Panc1 (cell line): ENCODE measurements around the gene DCAF15. TPM values are rescaled to one million over a fixed set of nuclear protein-coding genes. Genes with fewer than 3 reads are reported as not detected.

Experiments used
- ATAC-seq: fragments of 200-7000 bp; cut with Tn5 transposase; 2 replicates; pipeline ENCODE4 v1.9.1; 2020; ENCODE audit warnings: mild to moderate bottlenecking, moderate library complexity
- BruUV-seq: library from RNA; stranded (reverse); fragments of 400-500 nt; replicated peaks from 2 replicates; lab custom pipeline; 2021; lab: Mats Ljungman, UMichigan
- CTCF ChIA-PET: fragments of 300-600 bp; sonication (Branson Sonifier 250); formaldehyde crosslinking; loops from one replicate; lab custom pipeline; 2022; ENCODE audit warnings: antibody characterized with exemption; lab: Charles Lee
- POLR2A ChIA-PET: fragments of 300-600 bp; sonication (Branson Sonifier 250); formaldehyde crosslinking; loops from one replicate; lab custom pipeline; 2022; ENCODE audit warnings: antibody characterized with exemption; lab: Charles Lee
- DNase-seq: peaks from one replicate; pipeline ENCODE4 v3.0.0-alpha.2; 2010; ENCODE audit warnings: low read depth, low spot score
- H3K27ac ChIP-seq: 2 replicates; pipeline ENCODE4 v1.5.1; 2011; ENCODE audit warnings: mild to moderate bottlenecking, low read length, inconsistent platforms
- H3K27me3 ChIP-seq: fragments of 200-500 bp; sonication (Bioruptor generic); 2 replicates; pipeline ENCODE4 v1.6.0; 2014; ENCODE audit warnings: low read length, inconsistent platforms; ENCODE audit not compliant: control insufficient read depth, insufficient read depth
- H3K36me3 ChIP-seq: fragments of 200-500 bp; sonication (Bioruptor generic); 2 replicates; pipeline ENCODE4 v1.5.1; 2014; ENCODE audit warnings: inconsistent platforms, mild to moderate bottlenecking, low read length, moderate library complexity; ENCODE audit not compliant: control insufficient read depth, insufficient read depth
- H3K4me1 ChIP-seq: 2 replicates; pipeline ENCODE4 v1.5.1; 2011; ENCODE audit warnings: inconsistent platforms, mild to moderate bottlenecking, low read length, moderate library complexity; ENCODE audit not compliant: control insufficient read depth, insufficient read depth
- H3K4me3 ChIP-seq, 2 experiments: 2 replicates each; pipeline ENCODE4 v1.5.1; 2011 to 2012; ENCODE audit warnings: low read depth in 2 of 2, low read length in 2 of 2, mild to moderate bottlenecking in 2 of 2, inconsistent platforms in 1 of 2, moderate library complexity in 1 of 2
- H3K9me3 ChIP-seq: fragments of 200-500 bp; sonication (Bioruptor generic); 2 replicates; pipeline ENCODE4 v1.5.1; 2014; ENCODE audit warnings: low read depth, mild to moderate bottlenecking, inconsistent platforms, low read length, moderate library complexity; ENCODE audit not compliant: control insufficient read depth, insufficient read depth
- POLR2AphosphoS5 ChIP-seq: IDR thresholded peaks from 2 replicates; pipeline ENCODE4 v1.6.1; 2012; ENCODE audit warnings: mild to moderate bottlenecking, low read depth, low read length, moderate library complexity
- SIN3A ChIP-seq: IDR thresholded peaks from 2 replicates; pipeline ENCODE4 v1.6.1; 2012; ENCODE audit warnings: low read depth, mild to moderate bottlenecking, low read length, moderate library complexity, borderline replicate concordance; ENCODE audit not compliant: insufficient read depth
- TCF7L2 ChIP-seq: IDR thresholded peaks from 2 replicates; pipeline ENCODE4 v1.6.1; 2011; ENCODE audit warnings: mild to moderate bottlenecking, low read depth, low read length, inconsistent platforms
- in situ Hi-C: cut with HindIII; loops from 2 replicates; pipeline ENCODE4 v1.10.0; 2016; ENCODE audit warnings: low sequenced_read_pairs, low pct_unique_long_range_greater_than_20kb
- intact Hi-C: fragments of 100-400 bp; cut with micrococcal nuclease; formaldehyde crosslinking; loops from one replicate; pipeline ENCODE4 v1.10.0; 2022; ENCODE audit not compliant: unreplicated experiment
- total RNA-seq: library from RNA; stranded (reverse); gene quantifications from one replicate; pipeline ENCODE4 v1.2.1, GENCODE V29; 2021; ENCODE audit not compliant: unreplicated experiment
- TF ChIP-seq, protein P1 (sequence below), 2 experiments: IDR thresholded peaks; 2 replicates each; pipeline ENCODE4 v1.6.1; 2011 to 2012; ENCODE audit warnings: low read depth in 2 of 2, control low read depth in 1 of 2, low read length in 1 of 2, mild to moderate bottlenecking in 1 of 2, moderate library complexity in 1 of 2; ENCODE audit not compliant: insufficient read depth in 1 of 2
- TF ChIP-seq, protein P2 (sequence below): fragments of 450-650 bp; IDR thresholded peaks from 2 replicates; pipeline ENCODE4 v1.5.1; 2017; ENCODE audit warnings: mild to moderate bottlenecking

DCAF15 gene
- total RNA-seq, 1 experiment from 2014 or later: 38.8 TPM

DNA sequence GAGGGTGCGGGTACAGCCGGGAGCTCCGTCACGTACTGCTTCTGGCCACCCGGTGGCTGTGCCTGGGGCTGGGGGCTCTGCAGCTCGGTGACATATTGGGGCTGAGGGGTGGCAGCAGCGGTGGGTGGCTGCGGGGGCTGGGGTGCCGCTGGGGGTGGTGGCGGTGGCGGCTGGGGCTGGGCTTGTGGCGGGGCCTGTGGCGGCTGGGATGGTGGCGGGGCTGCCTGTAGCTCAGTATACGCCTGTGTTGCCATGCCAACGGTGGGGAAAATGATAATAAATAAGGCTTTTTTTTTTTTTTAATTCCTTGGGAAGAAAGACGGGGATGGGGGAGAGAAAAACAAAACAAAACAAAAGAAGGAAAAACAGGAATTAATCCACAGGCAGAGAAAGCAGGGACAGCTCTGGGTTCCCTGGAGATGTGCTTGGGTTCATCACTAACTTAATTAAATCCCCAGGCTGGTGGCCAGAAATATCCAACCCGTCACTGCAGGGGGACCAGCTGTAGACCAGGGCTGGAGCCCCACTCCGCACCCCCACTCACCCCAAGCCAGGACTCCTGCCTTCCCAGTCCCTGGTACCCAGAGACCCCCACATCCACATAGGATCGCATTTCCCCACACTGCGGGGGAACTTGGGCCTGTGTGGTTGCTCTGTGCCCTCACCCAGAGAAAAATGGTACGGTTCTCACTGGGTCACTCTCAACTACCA is 41.4 kb downstream of the DCAF15 start:
- BruUV-seq: no TSS peak
- Histone ChIP-seq H3K27me3 (no peaks in the 10 kb centered on the region), H3K9me3 (no peaks in the 10 kb centered on the region), H3K4me3 (no peak overlapping the region), H3K36me3 (no peaks in the 10 kb centered on the region), H3K4me1 (no peaks in the 10 kb centered on the region), H3K27ac (no peak overlapping the region)
- CTCF ChIA-PET: no interaction called here
- intact Hi-C loops: no loop called here
- in situ Hi-C loops: no loop called here
- TF ChIP-seq POLR2AphosphoS5 (no peak), TCF7L2 (no peak), SIN3A (no peak)
- TF ChIP-seq, protein P1, sequence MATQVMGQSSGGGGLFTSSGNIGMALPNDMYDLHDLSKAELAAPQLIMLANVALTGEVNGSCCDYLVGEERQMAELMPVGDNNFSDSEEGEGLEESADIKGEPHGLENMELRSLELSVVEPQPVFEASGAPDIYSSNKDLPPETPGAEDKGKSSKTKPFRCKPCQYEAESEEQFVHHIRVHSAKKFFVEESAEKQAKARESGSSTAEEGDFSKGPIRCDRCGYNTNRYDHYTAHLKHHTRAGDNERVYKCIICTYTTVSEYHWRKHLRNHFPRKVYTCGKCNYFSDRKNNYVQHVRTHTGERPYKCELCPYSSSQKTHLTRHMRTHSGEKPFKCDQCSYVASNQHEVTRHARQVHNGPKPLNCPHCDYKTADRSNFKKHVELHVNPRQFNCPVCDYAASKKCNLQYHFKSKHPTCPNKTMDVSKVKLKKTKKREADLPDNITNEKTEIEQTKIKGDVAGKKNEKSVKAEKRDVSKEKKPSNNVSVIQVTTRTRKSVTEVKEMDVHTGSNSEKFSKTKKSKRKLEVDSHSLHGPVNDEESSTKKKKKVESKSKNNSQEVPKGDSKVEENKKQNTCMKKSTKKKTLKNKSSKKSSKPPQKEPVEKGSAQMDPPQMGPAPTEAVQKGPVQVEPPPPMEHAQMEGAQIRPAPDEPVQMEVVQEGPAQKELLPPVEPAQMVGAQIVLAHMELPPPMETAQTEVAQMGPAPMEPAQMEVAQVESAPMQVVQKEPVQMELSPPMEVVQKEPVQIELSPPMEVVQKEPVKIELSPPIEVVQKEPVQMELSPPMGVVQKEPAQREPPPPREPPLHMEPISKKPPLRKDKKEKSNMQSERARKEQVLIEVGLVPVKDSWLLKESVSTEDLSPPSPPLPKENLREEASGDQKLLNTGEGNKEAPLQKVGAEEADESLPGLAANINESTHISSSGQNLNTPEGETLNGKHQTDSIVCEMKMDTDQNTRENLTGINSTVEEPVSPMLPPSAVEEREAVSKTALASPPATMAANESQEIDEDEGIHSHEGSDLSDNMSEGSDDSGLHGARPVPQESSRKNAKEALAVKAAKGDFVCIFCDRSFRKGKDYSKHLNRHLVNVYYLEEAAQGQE (IDR thresholded peaks at IDR 0.05; ENCODE audit: insufficient read depth in 1 of 2, low read depth in 2 of 2, low read length in 1 of 2): no peak
- TF ChIP-seq, protein P2, sequence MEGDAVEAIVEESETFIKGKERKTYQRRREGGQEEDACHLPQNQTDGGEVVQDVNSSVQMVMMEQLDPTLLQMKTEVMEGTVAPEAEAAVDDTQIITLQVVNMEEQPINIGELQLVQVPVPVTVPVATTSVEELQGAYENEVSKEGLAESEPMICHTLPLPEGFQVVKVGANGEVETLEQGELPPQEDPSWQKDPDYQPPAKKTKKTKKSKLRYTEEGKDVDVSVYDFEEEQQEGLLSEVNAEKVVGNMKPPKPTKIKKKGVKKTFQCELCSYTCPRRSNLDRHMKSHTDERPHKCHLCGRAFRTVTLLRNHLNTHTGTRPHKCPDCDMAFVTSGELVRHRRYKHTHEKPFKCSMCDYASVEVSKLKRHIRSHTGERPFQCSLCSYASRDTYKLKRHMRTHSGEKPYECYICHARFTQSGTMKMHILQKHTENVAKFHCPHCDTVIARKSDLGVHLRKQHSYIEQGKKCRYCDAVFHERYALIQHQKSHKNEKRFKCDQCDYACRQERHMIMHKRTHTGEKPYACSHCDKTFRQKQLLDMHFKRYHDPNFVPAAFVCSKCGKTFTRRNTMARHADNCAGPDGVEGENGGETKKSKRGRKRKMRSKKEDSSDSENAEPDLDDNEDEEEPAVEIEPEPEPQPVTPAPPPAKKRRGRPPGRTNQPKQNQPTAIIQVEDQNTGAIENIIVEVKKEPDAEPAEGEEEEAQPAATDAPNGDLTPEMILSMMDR: no peak
- POLR2A ChIA-PET: interaction anchor here (0.7 kb wide), 1 partner anchor 108 kb away, joined by 9 read pairs; no protein-coding TSS in a partner anchor
- ATAC-seq: no peak
- no peak for DNase-seq

DNA sequence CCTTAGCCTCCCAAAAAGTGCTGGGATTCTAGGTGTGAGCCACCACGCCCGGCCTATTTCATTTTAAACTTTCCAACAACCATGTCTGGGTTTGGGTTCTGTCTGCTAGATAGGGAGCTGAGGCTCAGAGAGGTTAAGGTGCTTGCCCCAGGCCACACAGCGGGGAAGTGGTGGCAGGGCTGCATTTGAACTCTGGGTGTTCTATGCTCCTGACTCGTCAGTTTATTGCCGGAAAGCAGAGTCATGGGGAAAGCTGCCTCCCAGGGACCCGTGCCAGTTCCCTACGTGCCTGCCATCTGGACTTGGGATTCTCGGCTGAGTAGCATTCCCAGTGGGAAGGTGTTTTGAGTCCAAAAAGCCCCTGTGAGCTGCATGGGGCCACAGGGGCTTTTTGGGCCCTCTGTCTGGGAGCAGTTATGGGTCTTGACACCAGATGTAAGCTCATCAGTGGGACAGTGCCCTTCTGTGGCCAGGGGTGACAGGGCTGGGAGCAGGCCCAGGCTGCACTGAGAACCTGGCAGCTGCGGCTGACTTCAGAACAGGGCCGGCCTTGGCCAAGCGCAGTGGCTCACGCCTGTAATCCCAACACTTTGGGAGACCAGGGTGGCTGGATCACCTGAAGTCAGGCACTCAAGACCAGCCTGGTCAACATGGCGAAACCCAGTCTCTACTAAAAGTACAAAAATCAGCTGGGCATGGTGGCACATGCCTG is 42.9 kb downstream of the DCAF15 start:
- ChIA-PET POLR2A (interaction anchor here (0.7 kb wide), 1 partner anchor 127 kb away, joined by 4 read pairs; no protein-coding TSS in a partner anchor), CTCF (interaction anchor here (0.7 kb wide), 1 partner anchor 212 kb away, joined by 9 read pairs; no protein-coding TSS in a partner anchor)
- H3K4me1 ChIP-seq: no peaks in the 10 kb centered on the region
- no peaks in the 10 kb centered on the region; the same call in 1 of the 2 replicates for H3K9me3 ChIP-seq
- intact Hi-C loops (no loop called here), in situ Hi-C loops (no loop called here)
- H3K4me3 ChIP-seq: no peak overlapping the region
- DNase-seq: no peak
- BruUV-seq: no TSS peak
- ATAC-seq: peak; percentile 41; the same call in 1 of the 2 replicates
- H3K36me3 ChIP-seq: no peaks in the 10 kb centered on the region
- no peak overlapping the region for H3K27ac ChIP-seq
- H3K27me3 ChIP-seq: no peaks in the 10 kb centered on the region
- TF ChIP-seq, protein P1 (IDR thresholded peaks at IDR 0.05; ENCODE audit: insufficient read depth in 1 of 2, low read depth in 2 of 2, low read length in 1 of 2): no peak
- TF ChIP-seq TCF7L2: no peak
- no peak for TF ChIP-seq POLR2AphosphoS5
- TF ChIP-seq, protein P2: no peak
- TF ChIP-seq SIN3A: no peak
